ENCODE results near the gene ABHD15. TPM values are rescaled to one million over a fixed set of nuclear protein-coding genes. Genes with fewer than 3 reads are reported as not detected.

Gene ABHD15
- total RNA-seq, 3 donors from 2014 or later = 7.9 to 29.3 (median 9.8) TPM

DNA sequence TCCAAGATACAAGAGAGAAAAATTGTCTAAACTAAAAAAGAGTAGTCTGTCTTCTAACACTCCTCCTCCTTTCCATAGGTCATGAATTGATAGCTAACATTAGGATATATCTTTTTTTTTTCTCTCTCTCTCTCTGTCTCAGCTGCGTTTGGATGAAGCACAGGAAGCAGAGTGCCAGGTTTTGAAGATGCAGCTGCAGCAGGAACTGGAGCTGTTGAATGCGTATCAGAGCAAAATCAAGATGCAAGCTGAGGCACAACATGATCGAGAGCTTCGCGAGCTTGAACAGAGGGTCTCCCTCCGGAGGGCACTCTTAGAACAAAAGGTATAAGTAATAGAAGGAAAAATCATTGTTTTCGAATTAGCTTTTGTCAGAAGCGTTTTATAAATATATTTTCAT lies 32.9 kb downstream of the ABHD15 start:
- TF ChIP-seq, protein P1, sequence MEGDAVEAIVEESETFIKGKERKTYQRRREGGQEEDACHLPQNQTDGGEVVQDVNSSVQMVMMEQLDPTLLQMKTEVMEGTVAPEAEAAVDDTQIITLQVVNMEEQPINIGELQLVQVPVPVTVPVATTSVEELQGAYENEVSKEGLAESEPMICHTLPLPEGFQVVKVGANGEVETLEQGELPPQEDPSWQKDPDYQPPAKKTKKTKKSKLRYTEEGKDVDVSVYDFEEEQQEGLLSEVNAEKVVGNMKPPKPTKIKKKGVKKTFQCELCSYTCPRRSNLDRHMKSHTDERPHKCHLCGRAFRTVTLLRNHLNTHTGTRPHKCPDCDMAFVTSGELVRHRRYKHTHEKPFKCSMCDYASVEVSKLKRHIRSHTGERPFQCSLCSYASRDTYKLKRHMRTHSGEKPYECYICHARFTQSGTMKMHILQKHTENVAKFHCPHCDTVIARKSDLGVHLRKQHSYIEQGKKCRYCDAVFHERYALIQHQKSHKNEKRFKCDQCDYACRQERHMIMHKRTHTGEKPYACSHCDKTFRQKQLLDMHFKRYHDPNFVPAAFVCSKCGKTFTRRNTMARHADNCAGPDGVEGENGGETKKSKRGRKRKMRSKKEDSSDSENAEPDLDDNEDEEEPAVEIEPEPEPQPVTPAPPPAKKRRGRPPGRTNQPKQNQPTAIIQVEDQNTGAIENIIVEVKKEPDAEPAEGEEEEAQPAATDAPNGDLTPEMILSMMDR (IDR thresholded peaks at IDR 0.05) = no peak
- TF ChIP-seq POLR2AphosphoS5 (IDR thresholded peaks at IDR 0.05) = no peak
- Histone ChIP-seq H3K36me3 (peaks cover 5% of the 10 kb centered on the region), H3K4me1 (no peaks in the 10 kb centered on the region), H3K27ac (no peak overlapping the region), H3K27me3 (no peaks in the 10 kb centered on the region), H3K9me3 (no peaks in the 10 kb centered on the region), H3K4me3 (no peak overlapping the region)
- DNase-seq (ENCODE audit: low spot score in 2 of 2) = no peak
- intact Hi-C loops (cut with DNase I; ENCODE audit: low total_unique reads) = no loop called here

DNA sequence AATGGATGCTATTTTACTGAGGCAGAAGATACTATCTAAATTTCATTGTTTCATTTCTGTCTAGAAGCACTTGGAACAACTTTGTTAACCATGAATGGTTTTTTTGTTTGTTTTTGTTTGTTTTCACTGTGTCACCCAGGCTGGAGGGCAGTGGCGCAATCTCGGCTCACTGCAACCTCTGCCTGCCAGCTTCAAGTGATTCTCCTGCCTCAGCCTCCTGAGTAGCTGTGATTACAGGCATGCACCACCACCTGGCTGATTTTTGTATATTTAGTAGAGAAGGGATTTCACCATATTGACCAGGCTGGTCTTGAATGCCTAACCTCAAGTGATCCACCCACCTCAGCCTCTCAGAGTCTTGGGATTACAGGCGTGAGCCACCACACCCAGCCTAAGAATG lies 40.5 kb downstream of the ABHD15 start:
- TF ChIP-seq POLR2AphosphoS5 (IDR thresholded peaks at IDR 0.05) = no peak
- TF ChIP-seq, protein P1 (IDR thresholded peaks at IDR 0.05) = no peak
- no peak for TF ChIP-seq POLR2A (IDR thresholded peaks at IDR 0.05)

DNA sequence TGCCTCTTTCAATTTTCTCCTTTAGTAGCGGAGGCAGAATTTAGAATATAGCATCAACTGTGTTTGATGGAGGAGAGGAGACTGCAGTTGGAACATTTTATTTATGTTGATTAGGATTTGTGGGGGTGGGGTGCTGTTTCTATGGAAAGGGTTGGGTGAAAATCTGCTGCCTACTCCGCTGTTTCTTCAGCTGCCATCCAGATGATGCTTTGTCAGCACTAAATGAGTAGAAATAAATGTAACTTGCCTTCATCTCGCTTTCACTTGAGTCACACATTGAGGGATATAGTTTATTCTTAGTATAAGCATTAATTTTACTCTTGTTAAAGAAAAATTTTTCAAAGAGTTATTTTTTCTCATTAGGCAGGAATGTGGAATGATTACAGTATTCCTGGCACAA lies 42.1 kb downstream of the ABHD15 start:
- Histone ChIP-seq H3K36me3 (no peaks in the 10 kb centered on the region), H3K4me3 (no peak overlapping the region), H3K27me3 (no peaks in the 10 kb centered on the region), H3K4me1 (no peaks in the 10 kb centered on the region), H3K9me3 (no peaks in the 10 kb centered on the region), H3K27ac (no peak overlapping the region)
- intact Hi-C loops (cut with DNase I; ENCODE audit: low total_unique reads) = no loop called here
- DNase-seq (ENCODE audit: low spot score in 2 of 2) = no peak
- TF ChIP-seq POLR2A (IDR thresholded peaks at IDR 0.05) (no peak), POLR2AphosphoS5 (IDR thresholded peaks at IDR 0.05) (no peak)
- TF ChIP-seq, protein P1 (IDR thresholded peaks at IDR 0.05) = no peak

More for the DNA sequence above, 40.5 kb downstream of the ABHD15 start:
- intact Hi-C loops (cut with DNase I; ENCODE audit: low total_unique reads) = no loop called here
- H3K36me3 ChIP-seq = peaks cover 5% of the 10 kb centered on the region
- no peak for DNase-seq (ENCODE audit: low spot score in 2 of 2)
- no peak overlapping the region for H3K27ac ChIP-seq
- no peaks in the 10 kb centered on the region for H3K9me3 ChIP-seq
- H3K27me3 ChIP-seq = no peaks in the 10 kb centered on the region
- no peak overlapping the region for H3K4me3 ChIP-seq
- no peaks in the 10 kb centered on the region for H3K4me1 ChIP-seq

DNA sequence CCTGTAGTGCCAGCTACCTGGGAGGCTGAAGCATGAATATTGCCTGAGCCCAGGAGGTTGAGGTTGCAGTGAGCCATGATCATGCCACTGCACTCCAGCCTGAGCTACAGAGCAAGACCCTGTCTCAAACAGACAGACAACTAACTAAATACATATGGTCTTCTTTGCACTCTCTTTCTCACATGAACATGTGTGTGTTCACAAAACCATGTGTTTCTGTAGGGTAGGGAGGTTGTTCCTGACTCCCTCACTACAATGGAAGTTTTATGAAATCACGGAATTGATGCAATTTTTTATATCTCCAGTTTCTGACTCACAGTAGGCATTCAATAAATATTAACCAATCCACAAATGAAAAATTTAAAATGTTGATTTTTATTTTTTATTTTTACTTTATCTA lies 48.5 kb downstream of the ABHD15 start:
- Histone ChIP-seq H3K27me3 (no peaks in the 10 kb centered on the region), H3K36me3 (no peaks in the 10 kb centered on the region), H3K4me3 (no peak overlapping the region), H3K27ac (no peak overlapping the region), H3K9me3 (no peaks in the 10 kb centered on the region), H3K4me1 (no peaks in the 10 kb centered on the region)
- TF ChIP-seq POLR2A (IDR thresholded peaks at IDR 0.05) (no peak), POLR2AphosphoS5 (IDR thresholded peaks at IDR 0.05) (no peak)
- TF ChIP-seq, protein P1 (IDR thresholded peaks at IDR 0.05) = no peak
- intact Hi-C loops (cut with DNase I; ENCODE audit: low total_unique reads) = no loop called here
- no peak for DNase-seq (ENCODE audit: low spot score in 2 of 2)

DNA sequence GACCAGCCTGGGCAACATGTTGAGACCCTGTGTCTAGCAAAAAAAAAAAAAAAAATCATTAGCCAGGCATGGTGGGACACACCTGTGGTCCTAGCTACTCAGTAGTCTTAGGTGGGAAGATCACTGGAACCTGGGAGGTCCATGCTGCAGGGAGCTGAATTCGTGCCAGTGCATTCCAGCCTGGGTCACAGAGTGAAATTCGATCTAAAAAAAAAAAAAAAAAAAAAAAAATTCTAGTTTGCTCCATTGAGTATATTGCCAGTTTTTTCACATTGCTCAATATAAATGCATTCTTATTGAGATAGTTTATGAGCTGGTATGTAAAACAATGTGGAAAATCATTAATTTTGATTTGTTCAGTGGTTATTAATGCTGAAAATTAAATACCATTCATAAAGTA lies 52.0 kb downstream of the ABHD15 start:
- Histone ChIP-seq H3K4me3 (no peak overlapping the region), H3K9me3 (no peaks in the 10 kb centered on the region), H3K36me3 (no peaks in the 10 kb centered on the region), H3K27me3 (no peaks in the 10 kb centered on the region), H3K4me1 (no peaks in the 10 kb centered on the region), H3K27ac (no peak overlapping the region)
- intact Hi-C loops (cut with DNase I; ENCODE audit: low total_unique reads) = no loop called here
- DNase-seq (ENCODE audit: low spot score in 2 of 2) = no peak
- TF ChIP-seq POLR2AphosphoS5 (IDR thresholded peaks at IDR 0.05) (no peak), POLR2A (IDR thresholded peaks at IDR 0.05) (no peak)
- TF ChIP-seq, protein P1 (IDR thresholded peaks at IDR 0.05) = no peak
